GM10266 (cell line): ENCODE measurements around the gene GABRG1.

ENCODE experiments used
- DNase-seq: peaks from one replicate; pipeline ENCODE4 v3.0.0; 2012; ENCODE audit errors: extremely low spot score
- CTCF ChIP-seq: IDR thresholded peaks from 2 replicates; pipeline ENCODE4 v1.5.1; 2012; ENCODE audit warnings: mild to moderate bottlenecking, low read depth; ENCODE audit not compliant: control insufficient read depth, insufficient read depth; ENCODE audit errors: missing control alignments

Gene GABRG1

GRCh38 chr4:46073778-46074177 lies 50.1 kb downstream of the GABRG1 start:
- TF ChIP-seq CTCF: no peak

GRCh38 chr4:46051392-46051791 lies 72.5 kb downstream of the GABRG1 start:
- no peak for DNase-seq
- no peak for TF ChIP-seq CTCF

More at GRCh38 chr4:46073778-46074177, 50.1 kb downstream of the GABRG1 start:
- no peak for DNase-seq

GRCh38 chr4:46032056-46032455 lies 91.8 kb downstream of the GABRG1 start:
- no peak for DNase-seq

GRCh38 chr4:46016306-46016705 lies 107.5 kb downstream of the GABRG1 start:
- TF ChIP-seq CTCF: no peak
- no peak for DNase-seq

More at GRCh38 chr4:46032056-46032455, 91.8 kb downstream of the GABRG1 start:
- no peak for TF ChIP-seq CTCF

- TF ChIP-seq CTCF: no peak
- no peak for DNase-seq
Observed at GRCh38 chr4:45992728-45993127, 131.1 kb downstream of the GABRG1 start.

GRCh38 chr4:45989775-45990174 lies 134.1 kb downstream of the GABRG1 start:
- no peak for TF ChIP-seq CTCF

GRCh38 chr4:45987858-45988257 lies 136.0 kb downstream of the GABRG1 start:
- DNase-seq: no peak
- no peak for TF ChIP-seq CTCF

More at GRCh38 chr4:45989775-45990174, 134.1 kb downstream of the GABRG1 start:
- DNase-seq: no peak
